ENCODE results near the gene IL4R.

IL4R gene

GRCh38 chr16:27413956-27414355, 100.2 kb downstream of the IL4R start:
- no peak for TF ChIP-seq CTCF (IDR thresholded peaks at IDR 0.05; ENCODE audit: borderline replicate concordance, insufficient read depth, low read depth, low read length)
- H3K4me3 ChIP-seq (ENCODE audit: low read depth, low read length) = no peak overlapping the region

All from GM12875 (cell line).